ENCODE results near the gene INPP5E.

INPP5E gene

GRCh38 chr9:136416914-136417313 lies 22.7 kb downstream of the INPP5E start:
- no peak overlapping the region for H3K4me2 ChIP-seq (ENCODE audit: low read length)
- peaks cover 6% of the 10 kb centered on the region; the same call in 1 of the 2 replicates for H4K20me1 ChIP-seq (ENCODE audit: control insufficient read depth, insufficient read depth, low read depth, low read length)
- no peaks in the 10 kb centered on the region for H3F3A ChIP-seq (ENCODE audit: control insufficient read depth, insufficient read depth)
- TF ChIP-seq EZH2phosphoT487 (IDR thresholded peaks at IDR 0.05; ENCODE audit: borderline replicate concordance, low read length) (no peak), CTCF (IDR thresholded peaks at IDR 0.05; ENCODE audit: low read depth, low read length, poor library complexity, severe bottlenecking) (no peak)
- H3K27me3 ChIP-seq (ENCODE audit: control insufficient read depth, low read length): no peaks in the 10 kb centered on the region
- H3K9me2 ChIP-seq (replicated peaks; ENCODE audit: control insufficient read depth, low read length): no peaks in the 10 kb centered on the region
- no peak overlapping the region for H3K4me3 ChIP-seq (ENCODE audit: low read length)
- no peaks in the 10 kb centered on the region for H3K9me3 ChIP-seq (ENCODE audit: control insufficient read depth, insufficient read depth, low read length)
- peaks cover 91% of the 10 kb centered on the region for H3K36me3 ChIP-seq (ENCODE audit: control insufficient read depth, low read length)
- peaks cover 26% of the 10 kb centered on the region for H3K79me2 ChIP-seq (ENCODE audit: control insufficient read depth, low read length)
- peaks cover 7% of the 10 kb centered on the region for H3K4me1 ChIP-seq (ENCODE audit: control insufficient read depth, low read length)
- H3K27ac ChIP-seq (ENCODE audit: low read depth, low read length): no peak overlapping the region

- Histone ChIP-seq H3K27ac (ENCODE audit: low read depth, low read length) (no peak overlapping the region), H3K27me3 (ENCODE audit: control insufficient read depth, low read length) (no peaks in the 10 kb centered on the region), H3K9me2 (replicated peaks; ENCODE audit: control insufficient read depth, low read length) (no peaks in the 10 kb centered on the region), H3K79me2 (ENCODE audit: control insufficient read depth, low read length) (peaks cover 31% of the 10 kb centered on the region), H3K36me3 (ENCODE audit: control insufficient read depth, low read length) (peaks cover 91% of the 10 kb centered on the region), H3K4me2 (ENCODE audit: low read length) (no peak overlapping the region), H3F3A (ENCODE audit: control insufficient read depth, insufficient read depth) (no peaks in the 10 kb centered on the region), H3K4me1 (ENCODE audit: control insufficient read depth, low read length) (peaks cover 12% of the 10 kb centered on the region), H4K20me1 (ENCODE audit: control insufficient read depth, insufficient read depth, low read depth, low read length) (peaks cover 11% of the 10 kb centered on the region; the same call in 1 of the 2 replicates), H3K4me3 (ENCODE audit: low read length) (no peak overlapping the region), H3K9me3 (ENCODE audit: control insufficient read depth, insufficient read depth, low read length) (no peaks in the 10 kb centered on the region)
- TF ChIP-seq EZH2phosphoT487 (IDR thresholded peaks at IDR 0.05; ENCODE audit: borderline replicate concordance, low read length): no peak
- no peak for TF ChIP-seq CTCF (IDR thresholded peaks at IDR 0.05; ENCODE audit: low read depth, low read length, poor library complexity, severe bottlenecking)
Measured at GRCh38 chr9:136416427-136416826, 23.2 kb downstream of the INPP5E start.

- H3K9me3 ChIP-seq (ENCODE audit: control insufficient read depth, insufficient read depth, low read length): no peaks in the 10 kb centered on the region
- H3K4me2 ChIP-seq (ENCODE audit: low read length): no peak overlapping the region
- peaks cover 63% of the 10 kb centered on the region for H3K79me2 ChIP-seq (ENCODE audit: control insufficient read depth, low read length)
- H3K4me3 ChIP-seq (ENCODE audit: low read length): no peak overlapping the region
- no peaks in the 10 kb centered on the region for H3F3A ChIP-seq (ENCODE audit: control insufficient read depth, insufficient read depth)
- H4K20me1 ChIP-seq (ENCODE audit: control insufficient read depth, insufficient read depth, low read depth, low read length): peaks cover 16% of the 10 kb centered on the region; the same call in 1 of the 2 replicates
- H3K9me2 ChIP-seq (replicated peaks; ENCODE audit: control insufficient read depth, low read length): no peaks in the 10 kb centered on the region
- no peaks in the 10 kb centered on the region for H3K27me3 ChIP-seq (ENCODE audit: control insufficient read depth, low read length)
- TF ChIP-seq EZH2phosphoT487 (IDR thresholded peaks at IDR 0.05; ENCODE audit: borderline replicate concordance, low read length) (no peak), CTCF (IDR thresholded peaks at IDR 0.05; ENCODE audit: low read depth, low read length, poor library complexity, severe bottlenecking) (no peak)
- H3K4me1 ChIP-seq (ENCODE audit: control insufficient read depth, low read length): peaks cover 33% of the 10 kb centered on the region
- H3K27ac ChIP-seq (ENCODE audit: low read depth, low read length): no peak overlapping the region
- peaks cover 81% of the 10 kb centered on the region for H3K36me3 ChIP-seq (ENCODE audit: control insufficient read depth, low read length)
Measured at GRCh38 chr9:136412962-136413361, 26.7 kb downstream of the INPP5E start.
